ENCODE measurements around the gene MED12L. TPM values are rescaled to one million over a fixed set of nuclear protein-coding genes. Genes with fewer than 3 reads are reported as not detected.

Gene MED12L
- total RNA-seq, 1 donor from 2014 or later: not detected

GRCh38 chr3:151248772-151249337 is 163.4 kb downstream of the MED12L start:
- DNase-seq (ENCODE audit: low read depth in 2 of 2): no peak

GRCh38 chr3:151256749-151257148 is 171.3 kb downstream of the MED12L start:
- no peak for DNase-seq (ENCODE audit: low read depth in 2 of 2)

GRCh38 chr3:151259664-151260063 is 174.2 kb downstream of the MED12L start:
- DNase-seq (ENCODE audit: low read depth in 2 of 2): no peak

- DNase-seq (ENCODE audit: low read depth in 2 of 2): no peak
Observed at GRCh38 chr3:151262871-151263525, 177.5 kb downstream of the MED12L start.

GRCh38 chr3:151264605-151265004 is 179.1 kb downstream of the MED12L start:
- DNase-seq (ENCODE audit: low read depth in 2 of 2): no peak

GRCh38 chr3:151265166-151265565 is 179.7 kb downstream of the MED12L start:
- DNase-seq (ENCODE audit: low read depth in 2 of 2): no peak

- no peak for DNase-seq (ENCODE audit: low read depth in 2 of 2)
Observed at GRCh38 chr3:151265866-151266265, 180.4 kb downstream of the MED12L start.

GRCh38 chr3:151267066-151267465 is 181.6 kb downstream of the MED12L start:
- no peak for DNase-seq (ENCODE audit: low read depth in 2 of 2)

GRCh38 chr3:151268267-151269235 is 183.1 kb downstream of the MED12L start:
- DNase-seq (ENCODE audit: low read depth in 2 of 2): no peak

GRCh38 chr3:151269631-151270030 is 184.2 kb downstream of the MED12L start:
- DNase-seq (ENCODE audit: low read depth in 2 of 2): no peak

GRCh38 chr3:151275091-151275490 is 189.6 kb downstream of the MED12L start:
- DNase-seq (ENCODE audit: low read depth in 2 of 2): no peak

GRCh38 chr3:151276038-151276686 is 190.7 kb downstream of the MED12L start:
- no peak for DNase-seq (ENCODE audit: low read depth in 2 of 2)

GRCh38 chr3:151276687-151277042 is 191.2 kb downstream of the MED12L start:
- DNase-seq (ENCODE audit: low read depth in 2 of 2): no peak

GRCh38 chr3:151278230-151278629 is 192.8 kb downstream of the MED12L start, which contains the start of gene P2RY14:
Gene P2RY14, minus strand, starts transcription at chr3:151278542. Its CDS starts 64,226 bp downstream, at chr3:151214316.
- no peak for DNase-seq (ENCODE audit: low read depth in 2 of 2)

- no peak for DNase-seq (ENCODE audit: low read depth in 2 of 2)
Observed at GRCh38 chr3:151281671-151282324, 196.3 kb downstream of the MED12L start.

GRCh38 chr3:151282921-151283320 is 197.5 kb downstream of the MED12L start:
- peak; percentile 57 to 64 for DNase-seq (ENCODE audit: low read depth in 2 of 2)

- no peak for DNase-seq (ENCODE audit: low read depth in 2 of 2)
Observed at GRCh38 chr3:151283387-151283786, 197.9 kb downstream of the MED12L start.

- peak in 1 of 2 donors; percentile 19 for DNase-seq (ENCODE audit: low read depth in 2 of 2)
Observed at GRCh38 chr3:151283907-151284461, 198.5 kb downstream of the MED12L start.

GRCh38 chr3:151285940-151286339 is 200.5 kb downstream of the MED12L start:
- DNase-seq (ENCODE audit: low read depth in 2 of 2): no peak

GRCh38 chr3:151289445-151289844 is 204.0 kb downstream of the MED12L start:
- no peak for DNase-seq (ENCODE audit: low read depth in 2 of 2)

- peak in 1 of 2 donors; percentile 26 for DNase-seq (ENCODE audit: low read depth in 2 of 2)
Observed at GRCh38 chr3:151290673-151291072, 205.2 kb downstream of the MED12L start.

Data from lung microvascular endothelial cell (primary cell).